ENCODE data around the gene PPARG. TPM values are rescaled to one million over a fixed set of nuclear protein-coding genes. Genes with fewer than 3 reads are reported as not detected.

PPARG gene
- total and polyA plus RNA-seq, 4 donors = 5.2 to 15.7 (median 7.0) TPM

- TF ChIP-seq NR2F2 (IDR thresholded peaks at IDR 0.05) (no peak), FOXA2 (IDR thresholded peaks at IDR 0.05) (no peak), REST (IDR thresholded peaks at IDR 0.05) (no peak), FOXA1 (IDR thresholded peaks at IDR 0.05) (no peak), TAF1 (conservative IDR thresholded peaks at IDR 0.05) (no peak), RXRA (IDR thresholded peaks at IDR 0.05) (no peak)
Observed at GRCh38 chr3:12380461-12380860, 91.6 kb downstream of the PPARG start.

GRCh38 chr3:12381199-12381598 lies 92.3 kb downstream of the PPARG start:
- Histone ChIP-seq H3K36me3 (ENCODE audit: control insufficient read depth in 4 of 4, insufficient read depth in 3 of 4, low read depth in 1 of 4, low read length in 3 of 4) (peaks cover 0 to 7% (median 1%) of the 10 kb centered on the region in 4 donors), H3K27ac (ENCODE audit: low read depth in 1 of 2, low read length in 2 of 2) (no peak overlapping the region), H3K9me3 (ENCODE audit: control insufficient read depth in 4 of 4, low read length in 3 of 4) (no peaks in the 10 kb centered on the region), H3K4me1 (ENCODE audit: control insufficient read depth in 4 of 4, insufficient read depth in 4 of 4, low read length in 3 of 4) (peaks cover 0 to 11% (median 7%) of the 10 kb centered on the region in 4 donors), H3K27me3 (ENCODE audit: control insufficient read depth in 4 of 4, insufficient read depth in 4 of 4, low read length in 3 of 4) (no peaks in the 10 kb centered on the region), H3K4me3 (ENCODE audit: low read depth in 1 of 3, low read length in 3 of 3) (no peak overlapping the region), H3K9ac (ENCODE audit: low read depth in 1 of 2, low read length in 2 of 2) (no peak overlapping the region)
- DNase-seq (ENCODE audit: low spot score) = no peak
- WGBS = 97% methylated on average over 1 of the region's 1 CpG
- TF ChIP-seq GABPA (IDR thresholded peaks at IDR 0.05 in 1 of 2, conservative IDR thresholded peaks at IDR 0.05 in 1 of 2) = no peak
- no peak for TF ChIP-seq RAD21 (IDR thresholded peaks at IDR 0.05)
- no peak for TF ChIP-seq EGR1 (IDR thresholded peaks at IDR 0.05; ENCODE audit: low read depth in 2 of 2)
- no peak for TF ChIP-seq HNF4G (IDR thresholded peaks at IDR 0.05)
- TF ChIP-seq FOXA2 (IDR thresholded peaks at IDR 0.05) = no peak
- TF ChIP-seq ZBTB33 (IDR thresholded peaks at IDR 0.05) = no peak
- no peak for TF ChIP-seq JUND (IDR thresholded peaks at IDR 0.05)
- no peak for TF ChIP-seq NR2F2 (IDR thresholded peaks at IDR 0.05)
- no peak for TF ChIP-seq HNF4A (conservative IDR thresholded peaks at IDR 0.05)
- TF ChIP-seq SP1 (IDR thresholded peaks at IDR 0.05) = no peak
- TF ChIP-seq TAF1 (conservative IDR thresholded peaks at IDR 0.05) = no peak
- TF ChIP-seq FOXA1 (IDR thresholded peaks at IDR 0.05) = no peak
- TF ChIP-seq YY1 (IDR thresholded peaks at IDR 0.05) = no peak
- no peak for TF ChIP-seq MAX (IDR thresholded peaks at IDR 0.05)
- TF ChIP-seq REST (IDR thresholded peaks at IDR 0.05) = no peak
- TF ChIP-seq CTCF (IDR thresholded peaks at IDR 0.05; ENCODE audit: low read depth, low read length, missing input control) = no peak
- TF ChIP-seq RXRA (IDR thresholded peaks at IDR 0.05) = no peak
- no peak for TF ChIP-seq ATF3 (IDR thresholded peaks at IDR 0.05)

More at GRCh38 chr3:12380461-12380860, 91.6 kb downstream of the PPARG start:
- H3K27ac ChIP-seq (ENCODE audit: low read depth in 1 of 2, low read length in 2 of 2) = no peak overlapping the region
- H3K36me3 ChIP-seq (ENCODE audit: control insufficient read depth in 4 of 4, insufficient read depth in 3 of 4, low read depth in 1 of 4, low read length in 3 of 4) = peaks cover 0 to 7% (median 1%) of the 10 kb centered on the region in 4 donors
- H3K27me3 ChIP-seq (ENCODE audit: control insufficient read depth in 4 of 4, insufficient read depth in 4 of 4, low read length in 3 of 4) = no peaks in the 10 kb centered on the region
- 84% methylated on average over 3 of the region's 3 CpGs for WGBS
- H3K9ac ChIP-seq (ENCODE audit: low read depth in 1 of 2, low read length in 2 of 2) = no peak overlapping the region
- no peak overlapping the region for H3K4me3 ChIP-seq (ENCODE audit: low read depth in 1 of 3, low read length in 3 of 3)
- no peaks in the 10 kb centered on the region for H3K9me3 ChIP-seq (ENCODE audit: control insufficient read depth in 4 of 4, low read length in 3 of 4)
- H3K4me1 ChIP-seq (ENCODE audit: control insufficient read depth in 4 of 4, insufficient read depth in 4 of 4, low read length in 3 of 4) = peaks cover 2 to 13% (median 9%) of the 10 kb centered on the region in 4 donors
- no peak for DNase-seq (ENCODE audit: low spot score)
